K562 (cell line): ENCODE measurements around the gene SCGB1D4. TPM values are rescaled to one million over a fixed set of nuclear protein-coding genes. Genes with fewer than 3 reads are reported as not detected.

Experiments used
- ATAC-seq: fragments of 200-7000 bp; cut with Tn5 transposase; 3 replicates; pipeline ENCODE4 v1.9.1; 2020; ENCODE audit warnings: moderate library complexity
- BruUV-seq: library from RNA; stranded (reverse); fragments of 400-500 nt; replicated peaks from 2 replicates; lab custom pipeline; 2021; lab: Mats Ljungman, UMichigan
- CTCF ChIA-PET: fragments of 300-600 bp; formaldehyde crosslinking; extraction: SDS; loops from one replicate; lab custom pipeline; 2021; ENCODE audit warnings: low intra/inter-chr PET ratio; lab: Yijun Ruan, JAX
- POLR2A ChIA-PET: fragments of 300-600, 350-650 bp; sonication (Branson Sonifier 250); formaldehyde crosslinking; extraction: SDS; loops from one replicate; lab custom pipeline; 2021; ENCODE audit warnings: antibody characterized with exemption, inconsistent platforms; lab: Yijun Ruan, JAX
- DNase-seq, 4 experiments: peaks; one replicate each; pipeline versions ENCODE4 v3.0.0 to v3.0.0-alpha.2; 2011 to 2018; ENCODE audit warnings: low spot score in 3 of 4, mixed read lengths in 3 of 4; ENCODE audit errors: extremely low read depth in 1 of 4
- FAIRE-seq: peaks from 2 replicates; lab custom pipeline; 2011; peaks lifted over from hg19 to GRCh38; lab: Jason Lieb, UNC
- H2AFZ ChIP-seq: 2 replicates; pipeline ENCODE4 v1.6.0; 2011; ENCODE audit warnings: low read depth, low read length, control low read depth, inconsistent platforms
- H3K27ac ChIP-seq: fragments of 200-600 bp; 3 replicates; pipeline ENCODE4 v1.8.0; 2011; ENCODE audit warnings: low read depth, mild to moderate bottlenecking, control low read depth, inconsistent platforms, low read length, moderate library complexity, mixed read lengths; ENCODE audit errors: extremely low read depth
- H3K27me3 ChIP-seq, 2 experiments: fragments of 300-600 bp in 1 of 2; 2 replicates in 1 of 2; 3 replicates in 1 of 2; pipeline versions ENCODE4 v1.6.0 to v1.8.0; 2011; ENCODE audit warnings: inconsistent platforms in 2 of 2, low read length in 2 of 2, mild to moderate bottlenecking in 1 of 2, mixed read lengths in 1 of 2, moderate library complexity in 1 of 2; ENCODE audit not compliant: control insufficient read depth in 2 of 2, insufficient read depth in 2 of 2
- H3K36me3 ChIP-seq: fragments of 300-600 bp; 3 replicates; pipeline ENCODE4 v1.8.0; 2011; ENCODE audit warnings: mild to moderate bottlenecking, low read length, inconsistent platforms; ENCODE audit not compliant: control insufficient read depth, insufficient read depth
- H3K4me1 ChIP-seq, 2 experiments: fragments of 200-600 bp in 1 of 2; replicated peaks in 1 of 2; 2 replicates in 1 of 2; 3 replicates in 1 of 2; pipeline versions ENCODE4 v1.5.1 to v1.8.0; 2011; ENCODE audit warnings: inconsistent platforms in 2 of 2, low read length in 2 of 2, mild to moderate bottlenecking in 1 of 2, mixed read lengths in 1 of 2, moderate library complexity in 1 of 2; ENCODE audit not compliant: control insufficient read depth in 2 of 2, insufficient read depth in 2 of 2
- H3K4me2 ChIP-seq: 2 replicates; pipeline ENCODE4 v1.6.1; 2011; ENCODE audit warnings: low read length, control low read depth, inconsistent platforms, mixed read lengths; ENCODE audit not compliant: insufficient read depth
- H3K4me3 ChIP-seq: fragments of 200-600 bp; sonication (generic), shearing (Covaris generic); 2 replicates; pipeline ENCODE4 v1.5.1; 2016; ENCODE audit warnings: control low read depth, inconsistent platforms
- H3K79me2 ChIP-seq: fragments of 200-600 bp; 3 replicates; pipeline ENCODE4 v1.8.0; 2011; ENCODE audit warnings: low read length, inconsistent platforms; ENCODE audit not compliant: control insufficient read depth, insufficient read depth
- H3K9ac ChIP-seq, 2 experiments: 2 replicates each; pipeline versions ENCODE4 v1.6.0 to v1.6.1; 2011; ENCODE audit warnings: low read depth in 2 of 2, low read length in 2 of 2, control low read depth in 1 of 2, inconsistent platforms in 1 of 2, mild to moderate bottlenecking in 1 of 2, mixed read lengths in 1 of 2; ENCODE audit not compliant: insufficient read depth in 1 of 2
- H3K9me1 ChIP-seq: one replicate; pipeline ENCODE4 v1.6.0; 2011; ENCODE audit warnings: inconsistent platforms, mild to moderate bottlenecking, low read length, moderate library complexity; ENCODE audit not compliant: control insufficient read depth, insufficient read depth
- H3K9me3 ChIP-seq: replicated peaks from 2 replicates; pipeline ENCODE4 v1.5.1; 2011; ENCODE audit warnings: low read depth, low read length, inconsistent platforms; ENCODE audit not compliant: control insufficient read depth, insufficient read depth
- H4K20me1 ChIP-seq: replicated peaks from 2 replicates; pipeline ENCODE4 v1.6.1; 2011; ENCODE audit warnings: low read length, inconsistent platforms, mixed read lengths; ENCODE audit not compliant: control insufficient read depth, insufficient read depth
- EHMT2 ChIP-seq: fragments of 450-650 bp; IDR thresholded peaks from 2 replicates; pipeline ENCODE4 v1.6.1; 2018; ENCODE audit warnings: antibody characterized with exemption
- ELF1 ChIP-seq: fragments of 200-800 bp; sonication (Bioruptor generic); IDR thresholded peaks from 2 replicates; pipeline ENCODE4 v1.6.1; 2016; ENCODE audit warnings: missing genetic modification characterization, missing compliant biosample characterization
- GTF2F1 ChIP-seq: IDR thresholded peaks from 2 replicates; pipeline ENCODE4 v1.6.1; 2011; ENCODE audit warnings: low read depth, low read length, improper control_type of control experiment
- MIER1 ChIP-seq: fragments of 450-650 bp; IDR thresholded peaks from 2 replicates; pipeline ENCODE4 v1.6.1; 2016; ENCODE audit warnings: antibody characterized with exemption, mild to moderate bottlenecking, low read depth
- MTF1 ChIP-seq: fragments of 250-450 bp; sonication (Bioruptor Pico); IDR thresholded peaks from 2 replicates; pipeline ENCODE4 v1.9.0; 2021; ENCODE audit warnings: moderate library complexity, mild to moderate bottlenecking, inconsistent platforms, borderline replicate concordance
- SMARCB1 ChIP-seq: IDR thresholded peaks from 2 replicates; pipeline ENCODE4 v1.6.1; 2011; ENCODE audit warnings: improper control_type of control experiment, low read depth; ENCODE audit not compliant: insufficient read length
- ZNF224 ChIP-seq: sonication (generic); formaldehyde crosslinking; IDR thresholded peaks from 2 replicates; pipeline ENCODE4 v1.8.0; 2022; ENCODE audit warnings: mild to moderate bottlenecking, missing genetic modification reagents
- ZNF408 ChIP-seq: fragments of 250-450 bp; sonication (Bioruptor Pico); IDR thresholded peaks from 2 replicates; pipeline ENCODE4 v1.4.0; 2020; ENCODE audit warnings: low read depth, mild to moderate bottlenecking, moderate library complexity
- WGBS: fragments of 100-300 bp; shearing (Covaris generic); methylation state at CpG from one replicate; pipeline ENCODE4 v1.1.6; 2016; ENCODE audit warnings: low coverage, mixed read lengths; ENCODE audit not compliant: insufficient coverage; ENCODE audit errors: missing lambda C conversion rate; 5-methylcytosine and 5-hydroxymethylcytosine counted together
- in situ Hi-C: fragments of 300-500 bp; cut with MboI; formaldehyde crosslinking; loops from 4 replicates; pipeline ENCODE4 v1.15.0; 2018; ENCODE audit warnings: inconsistent platforms, mixed read lengths
- intact Hi-C: fragments of 100-400 bp; cut with micrococcal nuclease; formaldehyde crosslinking; loops from 2 replicates; pipeline ENCODE4 v1.14.2; 2022
- polyA plus RNA-seq, 8 experiments: library from polyadenylated mRNA; depleted of rRNA in 4 of 8; stranded (reverse) in 5 of 8; unstranded in 3 of 8; fragments of >200 nt; fragmentation: Nextera tagmentation in 2 of 8; fragmentation: Illumina TruSeq in 1 of 8; extraction: Ambion mirVana in 2 of 8; extraction: Trizol in 1 of 8; gene quantifications; 2 replicates each; pipeline versions ENCODE4 v1.2.1 to v1.2.3, GENCODE V29; 2011 to 2014; ENCODE audit warnings: inconsistent platforms in 1 of 8, missing spikeins in 1 of 8
- total RNA-seq, 7 experiments: library from RNA; depleted of rRNA in 6 of 7; stranded (reverse); fragments of >200 nt in 6 of 7; fragmentation: Illumina TruSeq in 2 of 7; extraction: Trizol in 2 of 7; gene quantifications; 2 replicates each; pipeline versions ENCODE4 v1.2.1 to v1.2.3, GENCODE V29; 2011 to 2021; ENCODE audit warnings: low replicate concordance in 1 of 7
- TF ChIP-seq, protein P1 (sequence below), 2 experiments: fragments of 450-650 bp; formaldehyde crosslinking in 1 of 2; IDR thresholded peaks; 2 replicates each; pipeline versions ENCODE4 v1.4.0 to v1.6.1; 2014 to 2020; ENCODE audit warnings: mild to moderate bottlenecking in 2 of 2, borderline replicate concordance in 1 of 2, low read depth in 1 of 2

The SCGB1D4 gene
- total and polyA plus RNA-seq, 9 of the 15 experiments (the other 6 are each of a cell fraction or from before 2014, with no cell fraction given), result not detected

DNA sequence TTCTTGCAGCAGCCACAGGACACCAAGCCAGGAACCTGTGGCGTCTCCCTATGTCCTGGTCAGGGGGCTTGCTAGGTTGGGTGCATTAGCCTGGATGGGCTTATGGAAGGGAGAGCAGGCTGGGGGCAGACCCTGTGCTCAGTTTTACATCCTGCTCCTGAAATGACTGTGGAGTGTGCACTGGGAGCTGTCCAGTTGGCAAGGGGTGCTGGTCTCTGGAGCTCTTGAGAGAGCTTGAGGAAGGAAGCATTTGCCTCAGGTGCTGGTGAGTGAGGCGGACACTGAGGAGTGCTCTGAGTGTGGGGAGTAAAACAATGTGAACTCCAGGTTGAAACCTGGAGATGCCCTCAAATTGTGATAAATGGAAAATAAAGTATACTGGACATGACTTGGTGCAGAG lies 3.4 kb downstream of the SCGB1D4 start:
- H3K27me3 ChIP-seq, result peaks cover 0 to 19% of the 10 kb centered on the region in 2 experiments; a peak in 2 of 5 replicates
- H3K27ac ChIP-seq, result no peak overlapping the region
- H3K36me3 ChIP-seq, result no peaks in the 10 kb centered on the region
- no peaks in the 10 kb centered on the region for H3K9me1 ChIP-seq
- no peaks in the 10 kb centered on the region for H4K20me1 ChIP-seq
- DNase-seq, result peak in 1 of 4 experiments; percentile 11
- no peaks in the 10 kb centered on the region for H3K79me2 ChIP-seq
- POLR2A ChIA-PET, result no interaction called here
- TF ChIP-seq SMARCB1 (no peak), ZNF408 (CRISPR knock-in tag) (no peak), GTF2F1 (no peak), MTF1 (CRISPR knock-in tag) (no peak), EHMT2 (peak; percentile 90), MIER1 (peak; percentile 89), ELF1 (tag) (no peak), ZNF224 (CRISPR knock-in tag) (no peak)
- TF ChIP-seq, protein P1, sequence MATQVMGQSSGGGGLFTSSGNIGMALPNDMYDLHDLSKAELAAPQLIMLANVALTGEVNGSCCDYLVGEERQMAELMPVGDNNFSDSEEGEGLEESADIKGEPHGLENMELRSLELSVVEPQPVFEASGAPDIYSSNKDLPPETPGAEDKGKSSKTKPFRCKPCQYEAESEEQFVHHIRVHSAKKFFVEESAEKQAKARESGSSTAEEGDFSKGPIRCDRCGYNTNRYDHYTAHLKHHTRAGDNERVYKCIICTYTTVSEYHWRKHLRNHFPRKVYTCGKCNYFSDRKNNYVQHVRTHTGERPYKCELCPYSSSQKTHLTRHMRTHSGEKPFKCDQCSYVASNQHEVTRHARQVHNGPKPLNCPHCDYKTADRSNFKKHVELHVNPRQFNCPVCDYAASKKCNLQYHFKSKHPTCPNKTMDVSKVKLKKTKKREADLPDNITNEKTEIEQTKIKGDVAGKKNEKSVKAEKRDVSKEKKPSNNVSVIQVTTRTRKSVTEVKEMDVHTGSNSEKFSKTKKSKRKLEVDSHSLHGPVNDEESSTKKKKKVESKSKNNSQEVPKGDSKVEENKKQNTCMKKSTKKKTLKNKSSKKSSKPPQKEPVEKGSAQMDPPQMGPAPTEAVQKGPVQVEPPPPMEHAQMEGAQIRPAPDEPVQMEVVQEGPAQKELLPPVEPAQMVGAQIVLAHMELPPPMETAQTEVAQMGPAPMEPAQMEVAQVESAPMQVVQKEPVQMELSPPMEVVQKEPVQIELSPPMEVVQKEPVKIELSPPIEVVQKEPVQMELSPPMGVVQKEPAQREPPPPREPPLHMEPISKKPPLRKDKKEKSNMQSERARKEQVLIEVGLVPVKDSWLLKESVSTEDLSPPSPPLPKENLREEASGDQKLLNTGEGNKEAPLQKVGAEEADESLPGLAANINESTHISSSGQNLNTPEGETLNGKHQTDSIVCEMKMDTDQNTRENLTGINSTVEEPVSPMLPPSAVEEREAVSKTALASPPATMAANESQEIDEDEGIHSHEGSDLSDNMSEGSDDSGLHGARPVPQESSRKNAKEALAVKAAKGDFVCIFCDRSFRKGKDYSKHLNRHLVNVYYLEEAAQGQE (IDR thresholded peaks at IDR 0.05; ENCODE audit: borderline replicate concordance), result peak; percentile 97
- TF ChIP-seq, protein P1 (CRISPR knock-in tag; IDR thresholded peaks at IDR 0.05; ENCODE audit: low read depth), result peak; percentile 91
- WGBS, result 0% methylated on average over 2 of the region's 2 CpGs
- no peak overlapping the region for H3K4me3 ChIP-seq
- peak; percentile 71 for ATAC-seq
- H3K9ac ChIP-seq, result no peak overlapping the region
- CTCF ChIA-PET, result no interaction called here
- no peaks in the 10 kb centered on the region for H3K4me1 ChIP-seq
- no peak overlapping the region for H3K4me2 ChIP-seq
- FAIRE-seq, result no peak
- in situ Hi-C loops (no loop called here), intact Hi-C loops (no loop called here)
- H3K9me3 ChIP-seq, result no peaks in the 10 kb centered on the region
- BruUV-seq, result no TSS peak
- no peak overlapping the region for H2AFZ ChIP-seq
